Activated T-helper 2 cell treated with anti-CD3 and anti-CD28 coated beads, Interferon-gamma antibody, Interleukin-2, Interleukin-4, amounts not matched to agents 10 μg/mL and 5 μg/mL and 100 μg/mL, durations not matched to agents 14 hours and 24 hours and 36 hours (primary cell): ENCODE results near the gene UQCR11. TPM values are rescaled to one million over a fixed set of nuclear protein-coding genes. Genes with fewer than 3 reads are reported as not detected.

Experiments used
- DNase-seq: peaks from one replicate; pipeline ENCODE4 v3.0.0; 2021; ENCODE audit warnings: low spot score
- H3K27ac Mint-ChIP-seq: one replicate; pipeline ENCODE4 v1.8.0; 2021; ENCODE audit warnings: mixed read lengths
- H3K27me3 Mint-ChIP-seq: one replicate; pipeline ENCODE4 v1.8.0; 2021; ENCODE audit warnings: low read depth, mixed read lengths
- H3K36me3 Mint-ChIP-seq: one replicate; pipeline ENCODE4 v1.8.0; 2021; ENCODE audit warnings: low read depth, mixed read lengths
- H3K4me1 Mint-ChIP-seq: one replicate; pipeline ENCODE4 v1.8.0; 2021; ENCODE audit warnings: low read depth, mixed read lengths
- H3K4me3 Mint-ChIP-seq: one replicate; pipeline ENCODE4 v1.8.0; 2021; ENCODE audit warnings: low read depth, mild to moderate bottlenecking, moderate library complexity, mixed read lengths
- H3K9me3 Mint-ChIP-seq: one replicate; pipeline ENCODE4 v1.8.0; 2021; ENCODE audit warnings: mixed read lengths
- intact Hi-C: fragments of 100-400 bp; cut with micrococcal nuclease; formaldehyde crosslinking; loops from one replicate; pipeline ENCODE4 v1.15.1; 2023
- total RNA-seq: library from RNA; stranded (reverse); gene quantifications from 2 replicates; pipeline ENCODE4 v1.2.3, GENCODE V29; 2022

Gene UQCR11
- total RNA-seq: 163 and 184 TPM in 2 replicates

DNA sequence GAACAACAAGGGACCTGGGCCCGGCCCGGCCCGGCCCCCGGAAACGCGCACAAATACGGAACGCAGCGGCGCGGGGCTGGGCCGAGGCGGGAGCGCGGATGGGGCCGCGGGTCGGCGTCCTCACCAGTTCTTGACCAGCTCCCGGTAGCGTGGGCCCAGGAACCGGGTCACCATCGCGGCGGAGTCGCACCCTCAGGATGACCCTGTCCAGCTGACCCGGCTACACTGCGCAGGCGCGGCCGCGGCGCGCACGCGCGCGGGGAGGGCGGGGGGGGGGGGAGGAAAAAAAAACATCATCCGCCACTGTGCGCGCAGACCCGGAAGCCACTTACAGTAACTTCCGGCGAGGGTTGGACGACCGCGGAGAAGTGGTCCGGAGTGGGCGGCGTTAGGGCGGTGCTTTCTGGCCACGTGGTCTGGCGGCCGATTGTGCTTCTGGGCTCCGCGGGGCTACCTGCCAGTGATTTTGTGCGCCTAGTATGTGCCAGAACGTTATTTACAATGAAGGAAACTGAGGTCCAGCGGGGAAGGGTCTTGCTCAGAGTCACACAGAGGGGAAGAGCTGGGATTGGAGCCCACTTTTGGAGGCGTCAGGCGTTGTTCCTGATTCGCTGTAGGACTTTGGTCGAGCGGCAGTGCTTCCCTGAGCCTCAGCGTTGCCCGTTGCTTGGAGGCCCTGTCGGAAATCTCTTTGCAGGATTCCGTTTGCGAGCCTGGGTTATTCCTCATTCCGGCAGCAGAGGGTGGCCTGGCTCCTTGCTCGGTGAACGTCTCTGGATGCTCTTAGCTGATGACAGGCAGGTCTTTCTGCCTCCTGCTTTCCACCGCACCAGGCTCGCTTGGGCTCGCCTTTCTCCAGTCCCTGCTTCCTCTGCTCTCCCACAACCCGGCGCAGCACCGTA, at the start of gene UQCR11:
Gene UQCR11, minus strand, starts transcription at position 227 of the 902 bp plus-strand sequence. Its CDS starts 53 bp downstream, at position 174.
- H3K4me3 Mint-ChIP-seq: peak within 1 kb of the TSS; percentile 96
- DNase-seq: peak; percentile 91
- intact Hi-C loops: loop anchor here (1.0 kb wide), 2 partner anchors 13 to 47 kb away; partner anchors contain the start of genes MBD3 and TCF3
- H3K27me3 Mint-ChIP-seq: no peaks in the 10 kb centered on the region
- no peaks in the 10 kb centered on the region for H3K9me3 Mint-ChIP-seq
- peak within 1 kb of the TSS; percentile 100 for H3K27ac Mint-ChIP-seq
- H3K4me1 Mint-ChIP-seq: peaks cover 13% of the 10 kb centered on the region
- peaks cover 26% of the 10 kb centered on the region for H3K36me3 Mint-ChIP-seq

GRCh38 chr19:1654178-1654792, 49.0 kb upstream of the UQCR11 start:
- no peaks in the 10 kb centered on the region for H3K27me3 Mint-ChIP-seq
- H3K9me3 Mint-ChIP-seq: no peaks in the 10 kb centered on the region
- H3K27ac Mint-ChIP-seq: peak overlapping the region; percentile 12
- H3K4me1 Mint-ChIP-seq: peaks cover 11% of the 10 kb centered on the region
- H3K36me3 Mint-ChIP-seq: peaks cover 13% of the 10 kb centered on the region
- no peak overlapping the region for H3K4me3 Mint-ChIP-seq
- intact Hi-C loops: loop anchor here (5.0 kb wide), 1 partner anchor 62 kb away; the partner anchor contains the start of gene MBD3
- DNase-seq: no peak

DNA sequence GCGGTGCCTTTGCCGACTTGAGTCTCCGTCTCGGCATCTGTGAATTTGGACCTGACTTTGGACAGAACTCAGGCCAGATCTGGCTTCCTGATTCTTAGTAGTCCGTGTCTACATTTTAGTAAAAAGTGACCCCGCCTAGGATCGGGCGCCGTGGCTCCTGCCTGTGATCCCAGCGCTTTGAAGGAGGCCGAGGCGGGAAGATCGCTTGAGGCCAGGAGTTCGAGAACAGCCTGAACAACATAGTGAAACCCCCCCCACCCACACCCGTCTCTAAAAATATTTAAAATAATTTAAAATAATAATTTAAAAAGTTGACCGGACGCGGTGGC, 48.0 kb upstream of the UQCR11 start:
- intact Hi-C loops: loop anchor here (5.0 kb wide), 1 partner anchor 61 kb away; the partner anchor contains the start of gene MBD3
- DNase-seq: no peak
- H3K27ac Mint-ChIP-seq: peak overlapping the region; percentile 80
- H3K36me3 Mint-ChIP-seq: peaks cover 17% of the 10 kb centered on the region
- no peaks in the 10 kb centered on the region for H3K27me3 Mint-ChIP-seq
- no peaks in the 10 kb centered on the region for H3K9me3 Mint-ChIP-seq
- peaks cover 16% of the 10 kb centered on the region for H3K4me1 Mint-ChIP-seq
- H3K4me3 Mint-ChIP-seq: peak overlapping the region; percentile 74

GRCh38 chr19:1652471-1653299, 47.4 kb upstream of the UQCR11 start, which contains the start of gene TCF3:
TCF3 (minus strand) TSS chr19:1652615; CDS start chr19:1650248, 2,367 bp downstream.
- DNase-seq: peak; percentile 99
- Mint-ChIP-seq H3K27me3 (no peaks in the 10 kb centered on the region), H3K4me1 (peaks cover 16% of the 10 kb centered on the region), H3K36me3 (peaks cover 17% of the 10 kb centered on the region), H3K27ac (peak within 1 kb of the TSS; percentile 89), H3K4me3 (peak within 1 kb of the TSS; percentile 91), H3K9me3 (no peaks in the 10 kb centered on the region)
- intact Hi-C loops: loop anchor here (1.0 to 5.0 kb wide), 2 partner anchors 47 to 60 kb away; partner anchors contain the start of genes MBD3 and UQCR11

- no peaks in the 10 kb centered on the region for H3K9me3 Mint-ChIP-seq
- no peaks in the 10 kb centered on the region for H3K27me3 Mint-ChIP-seq
- intact Hi-C loops: loop anchor here (1.0 to 5.0 kb wide), 2 partner anchors 46 to 59 kb away; partner anchors contain the start of genes MBD3 and UQCR11
- peaks cover 16% of the 10 kb centered on the region for H3K4me1 Mint-ChIP-seq
- DNase-seq: peak; percentile 38
- peaks cover 17% of the 10 kb centered on the region for H3K36me3 Mint-ChIP-seq
- peak overlapping the region; percentile 89 for H3K27ac Mint-ChIP-seq
- H3K4me3 Mint-ChIP-seq: peak overlapping the region; percentile 91
Observed at GRCh38 chr19:1651568-1652291, 46.5 kb upstream of the UQCR11 start.

DNA sequence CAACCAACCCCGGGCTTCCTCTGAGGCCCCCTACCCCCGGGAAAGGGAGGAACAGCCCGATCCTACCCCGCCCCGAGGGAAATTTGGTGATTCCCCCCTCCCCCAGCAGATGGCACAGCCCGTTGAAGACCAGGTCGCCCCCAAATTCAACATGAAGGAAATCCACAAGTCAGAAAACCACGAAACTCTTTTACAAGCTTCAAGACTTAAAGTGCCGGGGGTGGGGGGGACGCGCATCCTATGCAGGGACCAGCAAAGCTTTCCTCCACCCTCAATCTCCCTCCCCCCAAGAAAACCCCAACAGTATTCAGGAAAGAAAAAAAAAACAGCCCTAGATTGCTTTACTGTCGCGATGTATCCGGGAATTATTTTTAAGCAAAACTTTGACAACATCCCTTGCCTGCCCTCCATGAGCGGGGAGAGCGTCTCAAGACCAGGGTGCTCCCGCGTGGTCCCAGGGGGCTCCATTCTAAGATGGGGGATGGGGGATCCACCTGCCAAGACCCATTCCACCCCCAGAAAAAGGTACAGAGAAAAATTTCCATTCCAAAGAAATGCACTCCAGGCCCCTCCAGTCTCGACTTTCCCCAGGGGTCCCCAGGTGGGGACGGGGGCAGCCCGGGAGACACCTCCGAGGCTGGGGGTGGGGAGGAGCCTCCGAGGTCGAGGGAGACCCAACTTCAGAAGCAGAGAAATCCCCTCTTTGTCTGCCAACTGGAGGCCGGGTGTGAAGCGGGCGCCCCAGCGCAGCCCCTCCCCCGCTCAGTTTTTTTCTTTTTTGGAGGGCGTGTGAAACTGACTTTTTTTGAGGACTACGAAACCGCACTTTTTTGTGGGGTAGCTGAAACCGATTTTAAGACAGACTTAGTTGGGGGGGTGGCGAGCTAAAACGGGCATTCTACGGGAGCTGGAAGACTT, 45.6 kb upstream of the UQCR11 start:
- Mint-ChIP-seq H3K9me3 (no peaks in the 10 kb centered on the region), H3K27me3 (no peaks in the 10 kb centered on the region), H3K4me3 (peak overlapping the region; percentile 91), H3K27ac (peak overlapping the region; percentile 89), H3K36me3 (peaks cover 23% of the 10 kb centered on the region), H3K4me1 (peaks cover 16% of the 10 kb centered on the region)
- peak; percentile 40 for DNase-seq
- intact Hi-C loops: loop anchor here (5.0 kb wide), 1 partner anchor 59 kb away; the partner anchor contains the start of gene MBD3

GRCh38 chr19:1649706-1650649, 44.7 kb upstream of the UQCR11 start:
- Mint-ChIP-seq H3K9me3 (no peaks in the 10 kb centered on the region), H3K27ac (peak overlapping the region; percentile 89), H3K27me3 (no peaks in the 10 kb centered on the region), H3K4me1 (peaks cover 16% of the 10 kb centered on the region), H3K36me3 (peaks cover 31% of the 10 kb centered on the region), H3K4me3 (peak overlapping the region; percentile 91)
- DNase-seq: no peak
- intact Hi-C loops: loop anchor here (5.0 kb wide), 1 partner anchor 58 kb away; the partner anchor contains the start of gene MBD3

GRCh38 chr19:1648920-1649541, 43.8 kb upstream of the UQCR11 start:
- Mint-ChIP-seq H3K27ac (peak overlapping the region; percentile 46), H3K27me3 (no peaks in the 10 kb centered on the region), H3K36me3 (peaks cover 31% of the 10 kb centered on the region), H3K4me3 (no peak overlapping the region), H3K9me3 (no peaks in the 10 kb centered on the region), H3K4me1 (peaks cover 16% of the 10 kb centered on the region)
- no peak for DNase-seq
- intact Hi-C loops: no loop called here

- Mint-ChIP-seq H3K9me3 (no peaks in the 10 kb centered on the region), H3K27me3 (no peaks in the 10 kb centered on the region), H3K4me1 (peaks cover 16% of the 10 kb centered on the region), H3K36me3 (peaks cover 31% of the 10 kb centered on the region), H3K27ac (no peak overlapping the region), H3K4me3 (no peak overlapping the region)
- no peak for DNase-seq
- intact Hi-C loops: no loop called here
Observed at GRCh38 chr19:1648459-1648849, 43.2 kb upstream of the UQCR11 start.
